Dendritic cell treated with granulocyte-macrophage colony-stimulating factor and Interleukin-4, amounts not matched to agents 40 ng/mL and 50 ng/mL, for 4 days (primary cell): ENCODE results near the gene ROCK1.
A peak's percentile ranks its signal among the peaks of the same experiment; 100 is the strongest.
"Not testable (repeated sequence)": the region's sequence is repeated elsewhere in the genome, so short reads cannot be mapped to it uniquely, and the experiment has no call there.

Experiments
- H3K27ac Mint-ChIP-seq: one replicate; pipeline ENCODE4 v1.8.0; 2022; ENCODE audit warnings: mild to moderate bottlenecking, mixed read lengths
- H3K27me3 Mint-ChIP-seq: one replicate; pipeline ENCODE4 v1.8.0; 2022; ENCODE audit warnings: mild to moderate bottlenecking, mixed read lengths
- H3K36me3 Mint-ChIP-seq: one replicate; pipeline ENCODE4 v1.8.0; 2022; ENCODE audit warnings: low read depth, mixed read lengths
- H3K4me1 Mint-ChIP-seq: one replicate; pipeline ENCODE4 v1.8.0; 2022; ENCODE audit warnings: low read depth, mixed read lengths
- H3K4me3 Mint-ChIP-seq: one replicate; pipeline ENCODE4 v1.8.0; 2022; ENCODE audit warnings: mild to moderate bottlenecking, moderate library complexity, mixed read lengths
- H3K9me3 Mint-ChIP-seq: one replicate; pipeline ENCODE4 v1.8.0; 2022; ENCODE audit warnings: mixed read lengths
- intact Hi-C: fragments of 100-400 bp; cut with micrococcal nuclease; formaldehyde crosslinking; loops from one replicate; pipeline ENCODE4 v1.15.0; 2022

ROCK1 gene

DNA sequence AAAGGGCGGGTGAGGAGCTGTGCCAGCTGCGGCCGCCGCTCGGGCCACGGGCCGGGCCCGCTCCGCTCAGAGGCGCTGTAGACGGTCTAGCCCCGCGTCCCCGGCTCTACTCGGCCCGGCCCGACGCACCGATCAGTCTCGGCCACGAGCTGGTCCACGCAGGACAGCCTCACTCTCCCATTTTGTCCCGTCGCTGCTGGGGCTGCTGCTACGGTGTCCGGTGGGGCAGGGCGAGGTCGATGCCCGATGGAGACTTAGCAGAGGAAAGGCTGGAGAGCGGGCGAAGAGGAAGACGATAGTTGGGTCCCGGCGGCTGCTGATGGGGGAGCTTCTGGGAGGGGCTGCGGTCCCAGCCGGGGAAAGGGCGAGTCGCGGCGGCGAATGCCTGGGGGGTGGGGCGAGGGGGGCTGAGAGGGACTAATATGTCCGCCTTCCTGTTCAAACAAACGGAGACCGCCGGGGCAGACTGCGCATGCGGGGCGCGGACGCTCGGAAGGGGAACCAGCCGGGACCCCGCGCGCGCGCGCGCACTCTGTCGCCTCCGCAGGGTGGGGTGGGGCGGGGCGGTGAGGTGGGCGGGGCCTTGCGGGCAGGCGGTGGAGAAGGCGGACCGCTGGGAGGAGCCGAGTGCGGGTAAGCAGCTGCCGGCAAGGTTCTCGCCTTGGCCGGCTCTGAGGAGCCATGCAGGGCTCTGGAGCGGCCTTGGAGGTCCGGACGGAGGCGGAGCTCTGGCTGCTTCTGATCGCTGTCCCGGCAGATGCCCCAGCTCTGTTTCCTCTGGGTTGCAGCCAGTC, at the start of gene ROCK1:
TSS of gene ROCK1 (minus strand) at position 468 of the 794 bp plus-strand sequence. CDS start 903 bp downstream, outside the sequence.
- Mint-ChIP-seq H3K27ac (peak within 1 kb of the TSS; percentile 100), H3K4me1 (peaks cover 7% of the 10 kb centered on the region), H3K4me3 (peak within 1 kb of the TSS; percentile 99), H3K27me3 (no peaks in the 10 kb centered on the region), H3K9me3 (no peaks in the 10 kb centered on the region), H3K36me3 (peaks cover 21% of the 10 kb centered on the region)
- intact Hi-C loops = loop anchor here (5.0 kb wide), 1 partner anchor 501 kb away; the partner anchor contains the start of gene SNRPD1

GRCh38 chr18:21155443-21155842, 43.8 kb upstream of the ROCK1 start:
- intact Hi-C loops = no loop called here
- H3K27ac Mint-ChIP-seq = no peak overlapping the region
- H3K36me3 Mint-ChIP-seq = no peaks in the 10 kb centered on the region
- H3K4me1 Mint-ChIP-seq = no peaks in the 10 kb centered on the region
- H3K9me3 Mint-ChIP-seq = peaks cover 31% of the 10 kb centered on the region
- no peak overlapping the region for H3K4me3 Mint-ChIP-seq
- no peaks in the 10 kb centered on the region for H3K27me3 Mint-ChIP-seq

DNA sequence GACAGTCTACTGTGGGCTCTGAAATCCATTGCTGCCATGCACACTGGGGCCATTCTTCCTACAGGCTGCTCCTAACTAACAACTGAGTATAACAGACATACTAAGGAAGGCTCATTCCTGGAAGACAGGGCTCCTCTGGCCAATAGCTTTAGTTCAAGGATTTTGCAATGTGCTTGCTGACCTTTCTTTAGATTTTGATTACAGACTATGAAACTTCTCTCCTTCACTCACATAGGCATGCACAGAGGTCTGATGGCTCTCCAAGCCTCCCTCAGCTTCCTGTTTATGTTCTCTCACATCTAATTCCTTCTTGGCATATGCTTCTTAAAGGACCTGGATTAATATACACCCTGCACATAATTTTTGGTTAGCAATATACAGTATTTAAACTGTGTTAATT, 34.4 kb upstream of the ROCK1 start:
- no peaks in the 10 kb centered on the region for H3K27me3 Mint-ChIP-seq
- H3K27ac Mint-ChIP-seq = no peak overlapping the region
- no peak overlapping the region for H3K4me3 Mint-ChIP-seq
- intact Hi-C loops = no loop called here
- no peaks in the 10 kb centered on the region for H3K4me1 Mint-ChIP-seq
- no peaks in the 10 kb centered on the region for H3K36me3 Mint-ChIP-seq
- H3K9me3 Mint-ChIP-seq = peaks cover 6% of the 10 kb centered on the region

- Mint-ChIP-seq H3K27ac (no peak overlapping the region), H3K4me3 (no peak overlapping the region), H3K4me1 (no peaks in the 10 kb centered on the region), H3K36me3 (no peaks in the 10 kb centered on the region), H3K9me3 (peaks cover 6% of the 10 kb centered on the region), H3K27me3 (no peaks in the 10 kb centered on the region)
- intact Hi-C loops = no loop called here
Measured at GRCh38 chr18:21145371-21145770, 33.8 kb upstream of the ROCK1 start.

GRCh38 chr18:21141668-21142422, 30.2 kb upstream of the ROCK1 start:
- H3K4me1 Mint-ChIP-seq = no peaks in the 10 kb centered on the region
- no peak overlapping the region for H3K4me3 Mint-ChIP-seq
- no peaks in the 10 kb centered on the region for H3K9me3 Mint-ChIP-seq
- intact Hi-C loops = no loop called here
- no peaks in the 10 kb centered on the region for H3K36me3 Mint-ChIP-seq
- H3K27ac Mint-ChIP-seq = no peak overlapping the region
- no peaks in the 10 kb centered on the region for H3K27me3 Mint-ChIP-seq

GRCh38 chr18:21137719-21138488, 26.3 kb upstream of the ROCK1 start:
- intact Hi-C loops, H3K4me3 Mint-ChIP-seq, H3K4me1 Mint-ChIP-seq, H3K27ac Mint-ChIP-seq, H3K36me3 Mint-ChIP-seq, H3K9me3 Mint-ChIP-seq, H3K27me3 Mint-ChIP-seq: not testable (repeated sequence)

DNA sequence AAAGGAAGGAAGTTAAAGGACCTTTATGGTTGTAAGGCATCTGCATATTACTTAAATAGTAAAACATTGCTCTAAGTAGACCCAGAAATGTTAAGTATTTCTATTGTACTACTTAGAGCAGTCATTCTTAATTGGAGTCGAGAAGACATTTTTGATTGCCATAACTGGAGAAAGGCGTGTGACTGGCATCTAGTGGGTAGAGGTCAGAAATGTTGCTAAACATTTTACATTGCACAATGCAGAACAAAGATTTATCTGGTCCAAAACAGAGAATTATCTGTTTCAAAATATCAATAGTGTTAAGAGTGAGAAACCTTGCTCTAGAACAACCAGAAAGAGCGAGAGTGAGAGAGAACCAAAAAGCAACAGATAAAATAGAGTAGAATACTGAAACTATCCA, 23.3 kb upstream of the ROCK1 start:
- peaks cover 5% of the 10 kb centered on the region for H3K4me1 Mint-ChIP-seq
- intact Hi-C loops = no loop called here

GRCh38 chr18:21132398-21132918, 20.8 kb upstream of the ROCK1 start:
- peaks cover 5% of the 10 kb centered on the region for H3K4me1 Mint-ChIP-seq
- H3K4me3 Mint-ChIP-seq = no peak overlapping the region
- intact Hi-C loops = no loop called here
- H3K36me3 Mint-ChIP-seq = no peaks in the 10 kb centered on the region
- no peaks in the 10 kb centered on the region for H3K27me3 Mint-ChIP-seq
- no peaks in the 10 kb centered on the region for H3K9me3 Mint-ChIP-seq
- H3K27ac Mint-ChIP-seq = no peak overlapping the region

More for the DNA sequence above, 23.3 kb upstream of the ROCK1 start:
- Mint-ChIP-seq H3K27me3 (no peaks in the 10 kb centered on the region), H3K4me3 (no peak overlapping the region), H3K9me3 (no peaks in the 10 kb centered on the region), H3K36me3 (no peaks in the 10 kb centered on the region), H3K27ac (no peak overlapping the region)

DNA sequence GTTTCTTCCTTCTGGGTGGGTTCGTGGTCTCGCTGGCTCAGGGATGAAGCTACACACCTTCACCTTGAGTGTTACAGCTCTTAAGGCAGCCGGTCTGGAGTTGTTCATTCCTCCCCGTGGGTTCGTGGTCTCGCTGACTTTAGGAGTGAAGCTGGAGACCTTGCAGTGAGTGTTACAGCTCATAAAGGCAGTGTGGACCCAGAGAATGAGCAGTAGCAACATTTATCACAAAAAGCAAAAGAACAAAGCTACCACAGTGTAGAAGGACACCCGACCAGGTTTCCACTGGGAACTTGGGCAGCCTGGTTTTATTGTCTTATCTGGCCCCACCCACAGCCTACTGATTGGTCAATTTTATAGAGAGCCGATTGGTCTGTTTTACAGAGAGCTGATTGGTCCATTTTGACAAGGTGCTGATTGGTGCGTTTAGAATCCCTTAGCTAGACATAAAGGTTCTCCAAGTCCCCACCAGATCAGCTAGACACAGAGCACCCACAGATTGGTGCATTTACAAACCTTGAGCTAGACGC, 20.1 kb upstream of the ROCK1 start:
- intact Hi-C loops = no loop called here
- Mint-ChIP-seq H3K4me1 (peaks cover 5% of the 10 kb centered on the region), H3K27me3 (no peaks in the 10 kb centered on the region), H3K27ac (no peak overlapping the region), H3K4me3 (no peak overlapping the region), H3K9me3 (no peaks in the 10 kb centered on the region), H3K36me3 (no peaks in the 10 kb centered on the region)

- no peaks in the 10 kb centered on the region for H3K27me3 Mint-ChIP-seq
- no peak overlapping the region for H3K27ac Mint-ChIP-seq
- no peaks in the 10 kb centered on the region for H3K36me3 Mint-ChIP-seq
- intact Hi-C loops = no loop called here
- no peak overlapping the region for H3K4me3 Mint-ChIP-seq
- no peaks in the 10 kb centered on the region for H3K4me1 Mint-ChIP-seq
- H3K9me3 Mint-ChIP-seq = no peaks in the 10 kb centered on the region
Measured at GRCh38 chr18:21129566-21130216, 18.1 kb upstream of the ROCK1 start.

DNA sequence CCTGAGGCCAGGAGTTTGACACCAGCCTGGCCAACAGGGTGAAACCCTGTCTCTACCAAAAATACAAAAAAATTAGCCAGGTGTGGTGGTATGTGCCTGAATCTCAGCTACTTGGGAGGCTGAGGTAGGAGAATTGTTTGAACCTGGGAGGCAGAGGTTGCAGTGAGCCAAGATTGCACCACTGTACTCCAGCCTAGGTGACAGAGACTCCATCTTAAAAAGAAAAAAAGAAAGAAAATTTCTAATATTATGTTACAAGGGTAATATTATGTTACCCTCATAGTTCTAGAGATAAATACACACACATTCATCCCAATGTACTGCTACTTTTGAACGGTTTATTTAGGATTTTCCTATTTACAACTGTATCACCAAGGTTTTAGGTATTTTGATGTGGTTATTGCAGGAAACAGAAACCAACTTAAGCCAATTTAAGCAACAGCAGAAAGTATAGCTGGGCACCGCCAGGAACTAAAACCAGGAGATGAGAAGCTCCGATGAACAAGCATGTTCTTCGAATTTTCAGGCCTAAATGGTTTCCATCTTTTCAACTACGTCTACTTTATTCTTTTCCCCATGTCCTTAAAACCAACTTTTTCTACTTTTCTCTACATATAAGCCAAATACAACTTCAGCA, 11.8 kb upstream of the ROCK1 start:
- Mint-ChIP-seq H3K27ac (no peak overlapping the region), H3K36me3 (no peaks in the 10 kb centered on the region)

DNA sequence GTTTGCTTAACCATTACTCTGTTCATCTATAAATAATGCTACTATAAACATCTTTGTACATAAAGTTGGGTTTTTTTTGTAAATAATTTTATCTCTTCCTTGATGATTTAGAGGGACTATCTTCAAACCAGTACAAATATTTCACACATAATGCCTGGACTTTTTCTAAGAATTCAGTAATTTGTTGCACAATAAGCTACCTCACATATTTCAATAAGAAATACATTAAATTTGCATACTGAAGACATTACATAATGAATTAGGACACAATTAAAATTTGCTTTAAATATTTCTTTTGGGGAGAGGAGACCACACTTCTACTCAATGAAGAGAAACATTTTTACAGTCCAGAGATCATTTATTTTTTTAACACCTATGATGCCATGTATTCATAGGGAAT, 7.2 kb upstream of the ROCK1 start:
- H3K27ac Mint-ChIP-seq = peak overlapping the region; percentile 93
- no peaks in the 10 kb centered on the region for H3K36me3 Mint-ChIP-seq
- H3K4me1 Mint-ChIP-seq = peaks cover 20% of the 10 kb centered on the region
- intact Hi-C loops = loop anchor here (5.0 kb wide), 1 partner anchor 43 kb away; no protein-coding TSS in a partner anchor
- H3K9me3 Mint-ChIP-seq = no peaks in the 10 kb centered on the region
- no peaks in the 10 kb centered on the region for H3K27me3 Mint-ChIP-seq
- H3K4me3 Mint-ChIP-seq = no peak overlapping the region

More for the DNA sequence above, 11.8 kb upstream of the ROCK1 start:
- Mint-ChIP-seq H3K27me3 (no peaks in the 10 kb centered on the region), H3K4me1 (peaks cover under 1% of the 10 kb centered on the region), H3K4me3 (no peak overlapping the region), H3K9me3 (no peaks in the 10 kb centered on the region)
- intact Hi-C loops = no loop called here
